RKO (cell line): Measurements from ENCODE around the gene PIAS4.

Experiments
- DNase-seq: peaks from one replicate; pipeline ENCODE4 v3.0.0-alpha.2; 2016; ENCODE audit warnings: low spot score

PIAS4 gene

GRCh38 chr19:4059891-4060620 lies 52.5 kb downstream of the PIAS4 start:
- no peak for DNase-seq

GRCh38 chr19:4060621-4061177 lies 53.2 kb downstream of the PIAS4 start:
- no peak for DNase-seq

- DNase-seq: no peak
These were observed 53.7 kb downstream of the PIAS4 start for GRCh38 chr19:4061178-4061682.

- DNase-seq: no peak
These were observed 54.3 kb downstream of the PIAS4 start for GRCh38 chr19:4061683-4062418.

GRCh38 chr19:4062419-4063368 lies 55.2 kb downstream of the PIAS4 start:
- no peak for DNase-seq

GRCh38 chr19:4063369-4064148 lies 56.0 kb downstream of the PIAS4 start:
- DNase-seq: peak; percentile 32

- peak; percentile 51 for DNase-seq
These were observed 56.6 kb downstream of the PIAS4 start for GRCh38 chr19:4064149-4064495.

- peak; percentile 64 for DNase-seq
These were observed 57.1 kb downstream of the PIAS4 start for GRCh38 chr19:4064496-4065260.

- DNase-seq: peak; percentile 97
These were observed 58.1 kb downstream of the PIAS4 start for GRCh38 chr19:4065430-4066175.

- DNase-seq: no peak
These were observed 58.7 kb downstream of the PIAS4 start for GRCh38 chr19:4066176-4066606.

GRCh38 chr19:4066682-4067395 lies 59.3 kb downstream of the PIAS4 start, which contains the start of gene ZBTB7A:
ZBTB7A (minus strand) TSS chr19:4066899; CDS start chr19:4055232, 11,667 bp downstream.
- DNase-seq: peak; percentile 90

GRCh38 chr19:4067396-4068046 lies 60.0 kb downstream of the PIAS4 start:
- DNase-seq: no peak

- DNase-seq: no peak
These were observed 60.8 kb downstream of the PIAS4 start for GRCh38 chr19:4068047-4068966.

GRCh38 chr19:4069331-4069959 lies 61.9 kb downstream of the PIAS4 start:
- DNase-seq: no peak

GRCh38 chr19:4071610-4072009 lies 64.1 kb downstream of the PIAS4 start:
- no peak for DNase-seq

GRCh38 chr19:4075373-4075772 lies 67.8 kb downstream of the PIAS4 start:
- DNase-seq: no peak

GRCh38 chr19:4077007-4077374 lies 69.5 kb downstream of the PIAS4 start:
- DNase-seq: no peak
